Gastrocnemius medialis (tissue), 4 donors: ENCODE data around the gene CENPP. TPM values are rescaled to one million over a fixed set of nuclear protein-coding genes. Genes with fewer than 3 reads are reported as not detected.

Source experiments
- ATAC-seq, 2 donors: fragments of 150-250 bp; one replicate each; pipeline ENCODE4 v1.9.1; 2016
- DNase-seq, 2 donors: peaks; one replicate each; pipeline ENCODE4 v3.0.0-alpha.2; 2019
- H3K27ac ChIP-seq, 4 donors: fragments of 200-600 bp; sonication (generic); 1 replicate in 1 of 4; 2 replicates in 3 of 4; pipeline ENCODE4 v1.5.1; 2016 to 2018; ENCODE audit warnings: mild to moderate bottlenecking in 2 of 4, moderate library complexity in 1 of 4
- H3K27me3 ChIP-seq, 3 donors: fragments of 200-600 bp; sonication (generic) in 2 of 3; 1 replicate in 1 of 3; 2 replicates in 2 of 3; pipeline versions ENCODE4 v1.5.1 to v1.6.0; 2016 to 2019; ENCODE audit warnings: mild to moderate bottlenecking in 1 of 3, moderate library complexity in 1 of 3
- H3K36me3 ChIP-seq, 2 donors: fragments of 200-600 bp; sonication (generic) in 1 of 2; one replicate each; pipeline ENCODE4 v1.5.1; 2017 to 2018
- H3K4me1 ChIP-seq, 2 donors: fragments of 200-600 bp; sonication (generic) in 1 of 2; one replicate each; pipeline ENCODE4 v1.5.1; 2016 to 2017; ENCODE audit warnings: mild to moderate bottlenecking in 2 of 2
- H3K4me3 ChIP-seq, 4 donors: fragments of 200-600 bp; sonication (generic) in 3 of 4; 1 replicate in 1 of 4; 2 replicates in 3 of 4; pipeline ENCODE4 v1.5.1; 2016 to 2019; ENCODE audit warnings: mild to moderate bottlenecking in 2 of 4
- H3K9me3 ChIP-seq, 3 donors: fragments of 200-600 bp; sonication (generic) in 2 of 3; 1 replicate in 1 of 3; 2 replicates in 2 of 3; pipeline ENCODE4 v1.5.1; 2016 to 2019
- POLR2A ChIP-seq, 2 donors: fragments of 450-650 bp; IDR thresholded peaks; one replicate each; pipeline ENCODE4 v1.6.1; 2017; ENCODE audit warnings: antibody characterized with exemption in 2 of 2, mild to moderate bottlenecking in 2 of 2, moderate library complexity in 2 of 2
- in situ Hi-C, 4 donors: fragments of 200-750 bp; cut with MboI; loops; one replicate each; pipeline versions ENCODE4 v1.15.0 to v1.8.0; 2017; ENCODE audit warnings: low sequenced_read_pairs in 4 of 4
- intact Hi-C: fragments of 100-400 bp; cut with DNase I; formaldehyde crosslinking; loops from one replicate; pipeline ENCODE4 v1.15.1; 2023; ENCODE audit warnings: low total_unique reads
- total RNA-seq, 4 donors: library from RNA; depleted of rRNA; stranded (reverse); fragments of >200 nt; gene quantifications; one replicate each; pipeline versions ENCODE4 v1.1.0 to v1.2.3, GENCODE V29; 2016
- TF ChIP-seq, protein P1 (sequence below), 5 experiments: fragments of 450-650 bp in 3 of 5; fragments of 200-600 bp in 2 of 5; sonication (generic) in 2 of 5; IDR thresholded peaks in 4 of 5; conservative IDR thresholded peaks in 1 of 5; 1 replicate in 4 of 5; 2 replicates in 1 of 5; pipeline ENCODE4 v1.5.1; 2016 to 2019; ENCODE audit warnings: antibody characterized with exemption in 5 of 5, mild to moderate bottlenecking in 3 of 5, moderate library complexity in 3 of 5

Gene CENPP
- total RNA-seq, 4 donors from 2014 or later = 1.8 to 11.5 (median 8.7) TPM

DNA sequence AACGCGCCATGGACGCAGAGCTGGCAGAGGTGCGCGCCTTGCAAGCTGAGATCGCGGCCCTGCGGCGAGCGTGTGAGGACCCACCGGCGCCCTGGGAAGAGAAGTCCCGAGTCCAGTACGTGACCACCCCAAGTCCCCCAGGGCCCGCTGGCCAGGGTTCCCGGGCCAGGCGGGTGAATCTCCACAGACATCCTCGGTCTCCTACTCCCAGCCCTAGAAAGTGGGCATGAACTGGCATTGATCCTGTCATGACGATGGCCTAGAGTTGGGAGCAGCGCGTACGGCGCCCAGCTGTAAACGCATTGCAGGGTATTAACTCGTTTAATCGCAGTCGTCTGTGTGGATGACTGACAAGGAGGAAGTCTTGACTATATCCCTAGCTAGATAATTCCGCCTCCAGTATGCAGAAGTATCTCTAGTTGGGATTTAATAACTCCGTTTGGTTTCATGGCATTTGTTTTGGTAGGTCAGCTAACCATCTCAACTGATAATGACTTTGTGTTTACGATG lies 293 bp downstream of the CENPP start:
- intact Hi-C loops = loop anchor here (1.0 kb wide), 3 partner anchors 28 to 344 kb away; partner anchors contain the start of genes IARS1 and IPPK
- ATAC-seq = peak; percentile 2 to 7
- peaks cover 21 to 31% of the 10 kb centered on the region in 2 donors for H3K4me1 ChIP-seq
- no peak for DNase-seq
- in situ Hi-C loops = loop anchor here in 3 of 4 donors (10.0 to 25.0 kb wide), 3 partner anchors 311 to 461 kb away; partner anchors contain the start of gene IPPK (in 1 of the 3)
- H3K9me3 ChIP-seq = no peaks in the 10 kb centered on the region
- H3K36me3 ChIP-seq = peaks cover 0 to 22% of the 10 kb centered on the region in 2 donors
- H3K27ac ChIP-seq = peak overlapping the region; percentile 91 to 98 (median 97)
- no peaks in the 10 kb centered on the region for H3K27me3 ChIP-seq
- peak; percentile 55 to 64 for TF ChIP-seq POLR2A (IDR thresholded peaks at IDR 0.05)
- TF ChIP-seq, protein P1, sequence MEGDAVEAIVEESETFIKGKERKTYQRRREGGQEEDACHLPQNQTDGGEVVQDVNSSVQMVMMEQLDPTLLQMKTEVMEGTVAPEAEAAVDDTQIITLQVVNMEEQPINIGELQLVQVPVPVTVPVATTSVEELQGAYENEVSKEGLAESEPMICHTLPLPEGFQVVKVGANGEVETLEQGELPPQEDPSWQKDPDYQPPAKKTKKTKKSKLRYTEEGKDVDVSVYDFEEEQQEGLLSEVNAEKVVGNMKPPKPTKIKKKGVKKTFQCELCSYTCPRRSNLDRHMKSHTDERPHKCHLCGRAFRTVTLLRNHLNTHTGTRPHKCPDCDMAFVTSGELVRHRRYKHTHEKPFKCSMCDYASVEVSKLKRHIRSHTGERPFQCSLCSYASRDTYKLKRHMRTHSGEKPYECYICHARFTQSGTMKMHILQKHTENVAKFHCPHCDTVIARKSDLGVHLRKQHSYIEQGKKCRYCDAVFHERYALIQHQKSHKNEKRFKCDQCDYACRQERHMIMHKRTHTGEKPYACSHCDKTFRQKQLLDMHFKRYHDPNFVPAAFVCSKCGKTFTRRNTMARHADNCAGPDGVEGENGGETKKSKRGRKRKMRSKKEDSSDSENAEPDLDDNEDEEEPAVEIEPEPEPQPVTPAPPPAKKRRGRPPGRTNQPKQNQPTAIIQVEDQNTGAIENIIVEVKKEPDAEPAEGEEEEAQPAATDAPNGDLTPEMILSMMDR (IDR thresholded peaks at IDR 0.05 in 4 of 5, conservative IDR thresholded peaks at IDR 0.05 in 1 of 5) = no peak
- H3K4me3 ChIP-seq = peak overlapping the region; percentile 77 to 95 (median 85)

DNA sequence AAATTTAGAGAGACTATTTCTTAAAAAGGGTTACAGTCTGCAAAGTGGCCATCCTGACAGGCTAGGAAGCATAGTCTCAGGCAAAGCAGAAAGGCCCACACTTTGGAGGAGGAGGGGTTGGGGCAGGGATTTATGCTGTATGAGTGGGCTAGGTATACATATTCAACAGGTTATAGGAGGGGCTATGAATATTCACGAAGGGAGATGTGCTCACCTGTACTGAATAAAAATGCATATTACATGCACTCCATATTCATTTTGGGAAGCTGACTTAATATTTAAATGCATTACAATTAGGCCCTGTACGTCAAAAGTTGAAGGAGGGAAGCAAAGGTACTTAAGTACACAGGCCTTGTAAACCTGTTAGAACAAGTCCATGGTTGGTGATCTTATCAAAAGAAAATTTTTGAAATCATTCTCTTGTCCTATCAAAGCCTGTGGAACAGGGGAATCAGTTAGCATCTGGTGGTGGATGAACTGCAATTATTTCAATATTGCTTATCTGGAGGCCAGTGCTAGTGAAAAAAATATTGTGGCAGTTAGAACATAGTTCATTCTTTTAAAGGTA lies 1.6 kb downstream of the CENPP start:
- Histone ChIP-seq H3K9me3 (no peaks in the 10 kb centered on the region), H3K27me3 (no peaks in the 10 kb centered on the region), H3K36me3 (peaks cover 0 to 12% of the 10 kb centered on the region in 2 donors), H3K4me1 (peaks cover 21 to 31% of the 10 kb centered on the region in 2 donors), H3K4me3 (no peak overlapping the region), H3K27ac (no peak overlapping the region)
- no peak for DNase-seq
- ATAC-seq = no peak
- intact Hi-C loops = no loop called here
- in situ Hi-C loops = loop anchor here in 3 of 4 donors (10.0 to 25.0 kb wide), 3 partner anchors 310 to 460 kb away; partner anchors contain the start of gene IPPK (in 1 of the 3)
- TF ChIP-seq POLR2A (IDR thresholded peaks at IDR 0.05) = no peak
- TF ChIP-seq, protein P1 (IDR thresholded peaks at IDR 0.05 in 4 of 5, conservative IDR thresholded peaks at IDR 0.05 in 1 of 5) = no peak

DNA sequence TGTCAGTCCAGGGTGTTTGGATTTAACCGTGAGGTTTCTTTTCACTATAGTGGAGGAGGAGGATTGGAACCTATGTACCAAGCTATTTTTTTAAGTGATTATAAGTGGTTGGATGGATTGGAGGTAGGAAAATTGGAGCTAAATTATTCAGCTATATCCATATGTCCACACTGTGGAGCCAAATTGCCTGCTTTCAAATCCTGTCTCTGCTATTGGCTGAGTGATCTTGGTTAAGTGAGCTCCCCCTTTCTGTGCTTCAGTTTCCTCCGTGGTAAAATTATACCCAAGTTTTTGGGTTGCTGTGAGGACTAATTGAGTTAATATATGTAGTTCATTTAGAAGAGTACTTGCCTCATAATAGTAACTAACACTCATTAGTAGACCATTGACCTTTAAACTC lies 2.5 kb downstream of the CENPP start:
- peaks cover 0 to 7% of the 10 kb centered on the region in 2 donors for H3K36me3 ChIP-seq
- DNase-seq (no peak), ATAC-seq (no peak)
- peaks cover 21 to 31% of the 10 kb centered on the region in 2 donors for H3K4me1 ChIP-seq
- no peak overlapping the region for H3K27ac ChIP-seq
- no peak overlapping the region for H3K4me3 ChIP-seq
- in situ Hi-C loops = loop anchor here in 3 of 4 donors (10.0 to 25.0 kb wide), 3 partner anchors 309 to 459 kb away; partner anchors contain the start of gene IPPK (in 1 of the 3)
- H3K9me3 ChIP-seq = no peaks in the 10 kb centered on the region
- intact Hi-C loops = no loop called here
- H3K27me3 ChIP-seq = no peaks in the 10 kb centered on the region
- TF ChIP-seq, protein P1 (IDR thresholded peaks at IDR 0.05 in 4 of 5, conservative IDR thresholded peaks at IDR 0.05 in 1 of 5) = no peak
- no peak for TF ChIP-seq POLR2A (IDR thresholded peaks at IDR 0.05)

DNA sequence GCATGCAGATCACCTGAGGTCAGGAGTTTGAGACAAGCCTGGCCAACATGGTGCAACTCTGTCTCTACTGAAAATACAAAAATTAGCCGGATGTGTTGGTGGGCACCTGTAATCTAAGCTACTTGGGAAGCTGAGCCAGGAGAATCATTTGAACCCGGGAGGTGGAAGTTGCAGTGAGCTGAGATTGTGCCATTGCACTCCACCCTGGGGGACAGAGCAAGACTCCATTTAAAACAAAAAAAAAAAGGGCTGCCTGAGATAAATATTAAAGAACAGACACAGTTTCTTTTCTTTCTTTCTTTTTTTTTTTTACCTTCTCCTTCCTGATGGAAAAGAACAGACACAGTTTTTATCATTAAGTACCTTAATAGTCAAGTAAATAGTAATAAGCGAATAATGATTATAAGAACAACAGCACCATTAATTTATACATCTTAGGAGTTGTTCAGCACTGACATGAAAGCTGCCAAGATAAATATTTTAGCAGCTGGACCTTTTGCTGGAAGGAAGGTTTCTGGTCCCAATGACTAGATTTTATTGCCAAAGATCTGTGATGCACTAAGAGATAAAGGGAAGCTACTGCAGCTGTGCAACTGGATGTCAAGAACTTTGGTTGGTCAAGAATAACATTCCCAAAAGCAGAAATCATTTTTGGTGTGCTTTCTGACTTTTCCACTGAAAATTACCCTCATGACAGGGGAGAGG lies 7.0 kb downstream of the CENPP start:
- intact Hi-C loops = no loop called here
- H3K27ac ChIP-seq = no peak overlapping the region
- ATAC-seq (no peak), DNase-seq (no peak)
- no peaks in the 10 kb centered on the region for H3K27me3 ChIP-seq
- H3K36me3 ChIP-seq = peaks cover 0 to 8% of the 10 kb centered on the region in 2 donors
- no peak overlapping the region for H3K4me3 ChIP-seq
- TF ChIP-seq, protein P1 (IDR thresholded peaks at IDR 0.05 in 4 of 5, conservative IDR thresholded peaks at IDR 0.05 in 1 of 5) = no peak
- no peak for TF ChIP-seq POLR2A (IDR thresholded peaks at IDR 0.05)
- peaks cover 0 to 5% of the 10 kb centered on the region in 2 donors for H3K4me1 ChIP-seq
- in situ Hi-C loops = loop anchor here in 3 of 4 donors (10.0 to 25.0 kb wide), 3 partner anchors 302 to 455 kb away; no protein-coding TSS in a partner anchor
- H3K9me3 ChIP-seq = no peaks in the 10 kb centered on the region
